HepG2 (cell line): ENCODE data around the gene CRLF1. TPM values are rescaled to one million over a fixed set of nuclear protein-coding genes. Genes with fewer than 3 reads are reported as not detected.

ENCODE experiments used
- ATAD3A ChIP-seq: sonication (generic); formaldehyde crosslinking; IDR thresholded peaks from 2 replicates; pipeline ENCODE4 v1.4.0; 2020; ENCODE audit warnings: missing genetic modification reagents
- BORCS8-MEF2B ChIP-seq: sonication (generic); formaldehyde crosslinking; IDR thresholded peaks from 2 replicates; pipeline ENCODE4 v1.8.0; 2022; ENCODE audit warnings: mild to moderate bottlenecking, missing genetic modification reagents
- BRCA1 ChIP-seq: sonication (generic); formaldehyde crosslinking; IDR thresholded peaks from 2 replicates; pipeline ENCODE4 v1.4.0; 2020; ENCODE audit warnings: missing genetic modification reagents
- EP300 ChIP-seq, 3 experiments: sonication (generic) in 1 of 3; formaldehyde crosslinking in 1 of 3; IDR thresholded peaks; 2 replicates each; pipeline versions ENCODE4 v1.5.1 to v1.6.1; 2011 to 2020; ENCODE audit warnings: low read depth in 2 of 3, low read length in 2 of 3, borderline replicate concordance in 1 of 3, improper control_type of control experiment in 1 of 3, mild to moderate bottlenecking in 1 of 3, missing genetic modification reagents in 1 of 3, moderate library complexity in 1 of 3
- EZH2 ChIP-seq: conservative IDR thresholded peaks from 2 replicates; pipeline ENCODE4 v1.6.1; 2012; ENCODE audit warnings: mild to moderate bottlenecking, low read depth, low read length, moderate library complexity
- FOXA1 ChIP-seq, 2 experiments: fragments of 450-650 bp in 1 of 2; sonication (generic) in 1 of 2; formaldehyde crosslinking in 1 of 2; IDR thresholded peaks; 2 replicates each; pipeline versions ENCODE4 v1.4.0 to v1.6.1; 2016 to 2020; ENCODE audit warnings: missing genetic modification reagents in 1 of 2
- FUBP1 ChIP-seq: sonication (generic); formaldehyde crosslinking; IDR thresholded peaks from 2 replicates; pipeline ENCODE4 v1.5.1; 2020; ENCODE audit warnings: missing genetic modification reagents, mild to moderate bottlenecking, borderline replicate concordance
- HMGXB4 ChIP-seq, 2 experiments: sonication (generic) in 1 of 2; formaldehyde crosslinking in 1 of 2; IDR thresholded peaks; 2 replicates each; pipeline versions ENCODE4 v1.4.0 to v1.6.1; 2018 to 2020; ENCODE audit warnings: missing genetic modification reagents in 2 of 2, borderline replicate concordance in 1 of 2, low read depth in 1 of 2, mild to moderate bottlenecking in 1 of 2, missing biosample characterization in 1 of 2
- HNF4A ChIP-seq: sonication (generic); formaldehyde crosslinking; IDR thresholded peaks from 2 replicates; pipeline ENCODE4 v1.4.0; 2020; ENCODE audit warnings: missing genetic modification reagents
- HOXA5 ChIP-seq: sonication (generic); formaldehyde crosslinking; IDR thresholded peaks from 2 replicates; pipeline ENCODE4 v1.4.0; 2020; ENCODE audit warnings: missing genetic modification reagents
- NFKBIZ ChIP-seq: IDR thresholded peaks from 2 replicates; pipeline ENCODE4 v1.6.1; 2018; ENCODE audit warnings: missing genetic modification reagents, missing compliant biosample characterization
- POLR2AphosphoS2 ChIP-seq: IDR thresholded peaks from 2 replicates; pipeline ENCODE4 v1.6.1; 2011; ENCODE audit warnings: low read depth, low read length, improper control_type of control experiment
- PPARG ChIP-seq: conservative IDR thresholded peaks from 2 replicates; pipeline ENCODE4 v1.6.1; 2016; ENCODE audit warnings: missing biosample characterization, missing genetic modification reagents
- SKI ChIP-seq: fragments of 450-650 bp; IDR thresholded peaks from one replicate; pipeline ENCODE4 v1.6.1; 2018; ENCODE audit warnings: mild to moderate bottlenecking; ENCODE audit not compliant: partially characterized antibody
- STAG1 ChIP-seq: sonication (generic); formaldehyde crosslinking; IDR thresholded peaks from 2 replicates; pipeline ENCODE4 v1.4.0; 2020; ENCODE audit warnings: missing genetic modification reagents
- ZC3H4 ChIP-seq: sonication (generic); formaldehyde crosslinking; IDR thresholded peaks from 2 replicates; pipeline ENCODE4 v1.4.0; 2020; ENCODE audit warnings: missing genetic modification reagents, borderline replicate concordance
- ZFP90 ChIP-seq: sonication (generic); formaldehyde crosslinking; IDR thresholded peaks from 2 replicates; pipeline ENCODE4 v1.8.0; 2022; ENCODE audit warnings: missing genetic modification reagents, mild to moderate bottlenecking, inconsistent platforms, borderline replicate concordance
- ZNF30 ChIP-seq: sonication (generic); formaldehyde crosslinking; IDR thresholded peaks from 2 replicates; pipeline ENCODE4 v1.5.0; 2020; ENCODE audit warnings: mild to moderate bottlenecking, missing genetic modification reagents
- ZNF546 ChIP-seq: sonication (generic); formaldehyde crosslinking; conservative IDR thresholded peaks from 2 replicates; pipeline ENCODE4 v1.8.1; 2023; ENCODE audit warnings: mild to moderate bottlenecking, missing genetic modification reagents
- ZSCAN31 ChIP-seq: sonication (generic); formaldehyde crosslinking; IDR thresholded peaks from 2 replicates; pipeline ENCODE4 v1.5.0; 2020; ENCODE audit warnings: low read depth, mild to moderate bottlenecking, missing genetic modification reagents
- polyA plus RNA-seq, 8 experiments: library from polyadenylated mRNA; depleted of rRNA in 3 of 8; stranded (reverse) in 7 of 8; unstranded in 1 of 8; fragments of >200 nt; fragmentation: Illumina TruSeq in 4 of 8; extraction: Trizol in 4 of 8; gene quantifications; 2 replicates each; pipeline versions ENCODE4 v1.2.1 to v1.2.3, GENCODE V29; 2011 to 2016; ENCODE audit warnings: low read depth in 4 of 8, missing spikeins in 1 of 8, mixed read lengths in 1 of 8; ENCODE audit not compliant: insufficient read depth in 1 of 8
- total RNA-seq, 5 experiments: library from RNA; depleted of rRNA; stranded (reverse); fragments of >200 nt; fragmentation: Illumina TruSeq; extraction: Trizol; gene quantifications; 2 replicates each; pipeline ENCODE4 v1.2.3, GENCODE V29; 2016; ENCODE audit warnings: low read depth in 1 of 5
- TF ChIP-seq, protein P1 (sequence below): sonication (generic); formaldehyde crosslinking; IDR thresholded peaks from 2 replicates; pipeline ENCODE4 v1.4.0; 2020; ENCODE audit warnings: missing genetic modification reagents
- TF ChIP-seq, protein P2 (sequence below): sonication (generic); formaldehyde crosslinking; IDR thresholded peaks from 2 replicates; pipeline ENCODE4 v1.4.0; 2020; ENCODE audit warnings: missing genetic modification reagents, mild to moderate bottlenecking, borderline replicate concordance

CRLF1 gene
- total and polyA plus RNA-seq, 2 of the 13 experiments (the other 11 are each of a cell fraction or from before 2014, with no cell fraction given): 217 to 296 TPM

GRCh38 chr19:18609717-18610051 lies 3.1 kb upstream of the CRLF1 start (continued):
- TF ChIP-seq POLR2AphosphoS2: no peak
- TF ChIP-seq EP300 (IDR thresholded peaks at IDR 0.05; ENCODE audit: low read depth in 2 of 2, low read length in 2 of 2): peak in 1 of 2 experiments; percentile 68; a peak in 1 of 4 replicates
- TF ChIP-seq EP300 (CRISPR knock-in tag; IDR thresholded peaks at IDR 0.05; ENCODE audit: borderline replicate concordance): no peak
- TF ChIP-seq ZNF546 (CRISPR knock-in tag): no peak
- no peak for TF ChIP-seq NFKBIZ
- TF ChIP-seq HNF4A (CRISPR knock-in tag): peak; percentile 68
- no peak for TF ChIP-seq SKI
- no peak for TF ChIP-seq BORCS8-MEF2B (CRISPR knock-in tag)
- no peak for TF ChIP-seq PPARG (CRISPR knock-in tag)
- no peak for TF ChIP-seq ZSCAN31 (CRISPR knock-in tag)
- no peak for TF ChIP-seq BRCA1
- TF ChIP-seq ZNF30: no peak
- TF ChIP-seq FUBP1 (CRISPR knock-in tag): no peak
- TF ChIP-seq, protein P1, sequence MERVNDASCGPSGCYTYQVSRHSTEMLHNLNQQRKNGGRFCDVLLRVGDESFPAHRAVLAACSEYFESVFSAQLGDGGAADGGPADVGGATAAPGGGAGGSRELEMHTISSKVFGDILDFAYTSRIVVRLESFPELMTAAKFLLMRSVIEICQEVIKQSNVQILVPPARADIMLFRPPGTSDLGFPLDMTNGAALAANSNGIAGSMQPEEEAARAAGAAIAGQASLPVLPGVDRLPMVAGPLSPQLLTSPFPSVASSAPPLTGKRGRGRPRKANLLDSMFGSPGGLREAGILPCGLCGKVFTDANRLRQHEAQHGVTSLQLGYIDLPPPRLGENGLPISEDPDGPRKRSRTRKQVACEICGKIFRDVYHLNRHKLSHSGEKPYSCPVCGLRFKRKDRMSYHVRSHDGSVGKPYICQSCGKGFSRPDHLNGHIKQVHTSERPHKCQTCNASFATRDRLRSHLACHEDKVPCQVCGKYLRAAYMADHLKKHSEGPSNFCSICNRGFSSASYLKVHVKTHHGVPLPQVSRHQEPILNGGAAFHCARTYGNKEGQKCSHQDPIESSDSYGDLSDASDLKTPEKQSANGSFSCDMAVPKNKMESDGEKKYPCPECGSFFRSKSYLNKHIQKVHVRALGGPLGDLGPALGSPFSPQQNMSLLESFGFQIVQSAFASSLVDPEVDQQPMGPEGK (CRISPR knock-in tag): peak; percentile 70
- no peak for TF ChIP-seq ATAD3A (CRISPR knock-in tag)
- no peak for TF ChIP-seq ZC3H4 (CRISPR knock-in tag)
- TF ChIP-seq HOXA5 (CRISPR knock-in tag): no peak
- TF ChIP-seq ZFP90: no peak
- no peak for TF ChIP-seq STAG1 (CRISPR knock-in tag)
- no peak for TF ChIP-seq HMGXB4 (CRISPR knock-in tag; IDR thresholded peaks at IDR 0.05; ENCODE audit: borderline replicate concordance in 1 of 2, low read depth in 1 of 2)
- TF ChIP-seq, protein P2, sequence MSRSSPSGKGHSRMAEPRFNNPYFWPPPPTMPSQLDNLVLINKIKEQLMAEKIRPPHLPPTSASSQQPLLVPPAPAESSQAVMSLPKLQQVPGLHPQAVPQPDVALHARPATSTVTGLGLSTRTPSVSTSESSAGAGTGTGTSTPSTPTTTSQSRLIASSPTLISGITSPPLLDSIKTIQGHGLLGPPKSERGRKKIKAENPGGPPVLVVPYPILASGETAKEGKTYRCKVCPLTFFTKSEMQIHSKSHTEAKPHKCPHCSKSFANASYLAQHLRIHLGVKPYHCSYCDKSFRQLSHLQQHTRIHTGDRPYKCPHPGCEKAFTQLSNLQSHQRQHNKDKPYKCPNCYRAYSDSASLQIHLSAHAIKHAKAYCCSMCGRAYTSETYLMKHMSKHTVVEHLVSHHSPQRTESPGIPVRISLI (CRISPR knock-in tag): no peak
- no peak for TF ChIP-seq EZH2
- TF ChIP-seq FOXA1 (IDR thresholded peaks at IDR 0.05): no peak
- TF ChIP-seq FOXA1 (CRISPR knock-in tag; IDR thresholded peaks at IDR 0.05): peak; percentile 29; the same call in 1 of the 2 replicates
